C4-2B (cell line): ENCODE data around the gene RPS21.

ENCODE experiments used
- ZFX ChIP-seq: fragments of 450-650 bp; IDR thresholded peaks from 2 replicates; pipeline ENCODE4 v1.6.1; 2017
- TF ChIP-seq, protein P1 (sequence below): fragments of 450-650 bp; conservative IDR thresholded peaks from 2 replicates; pipeline ENCODE4 v1.5.1; 2017; ENCODE audit warnings: mild to moderate bottlenecking

DNA sequence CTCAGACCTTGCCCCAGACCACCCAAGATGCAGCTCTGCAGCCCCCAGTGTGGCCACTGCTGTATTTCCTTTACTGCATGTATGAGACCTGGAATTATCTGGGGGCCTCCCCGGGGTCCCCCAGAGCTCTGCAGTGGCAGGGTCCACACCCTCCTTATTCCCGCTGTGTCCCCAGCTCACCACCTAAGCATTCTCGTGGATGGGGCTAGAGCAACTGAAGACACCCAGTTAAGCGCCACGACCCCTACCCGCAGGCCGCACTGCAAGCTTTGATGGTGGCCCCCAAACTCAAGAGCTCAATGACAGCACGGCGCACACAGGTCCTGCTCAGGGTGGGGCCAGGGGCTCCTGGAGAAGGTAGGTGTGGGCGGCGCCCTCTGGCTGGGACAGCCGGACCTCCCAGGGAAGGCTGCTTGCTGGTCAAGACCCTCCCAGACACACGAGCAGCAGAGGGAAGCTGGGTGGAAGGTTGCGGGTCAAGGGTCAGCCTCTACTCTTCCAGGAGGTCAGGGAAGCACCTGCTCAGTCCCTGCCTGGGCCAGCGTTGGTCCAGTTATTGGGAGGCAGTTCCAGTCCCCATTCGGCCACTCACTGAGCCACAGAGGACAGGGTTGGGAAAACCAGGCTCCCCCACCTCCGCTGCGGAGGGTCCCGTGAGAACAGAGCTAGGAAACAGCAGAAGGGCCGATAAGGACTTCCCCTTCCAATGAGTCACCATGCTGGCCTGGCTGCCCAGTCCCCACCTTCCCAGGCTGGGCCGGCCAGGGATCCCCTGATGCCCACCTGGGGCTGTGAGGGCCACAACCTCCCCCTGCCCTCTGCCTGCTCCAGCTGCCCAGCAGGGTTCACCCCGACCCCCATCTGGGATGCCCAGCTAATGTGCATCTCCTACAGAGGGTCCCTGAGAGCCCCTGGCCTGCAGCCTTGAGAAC, 22.7 kb upstream of the RPS21 start:
- TF ChIP-seq, protein P1, sequence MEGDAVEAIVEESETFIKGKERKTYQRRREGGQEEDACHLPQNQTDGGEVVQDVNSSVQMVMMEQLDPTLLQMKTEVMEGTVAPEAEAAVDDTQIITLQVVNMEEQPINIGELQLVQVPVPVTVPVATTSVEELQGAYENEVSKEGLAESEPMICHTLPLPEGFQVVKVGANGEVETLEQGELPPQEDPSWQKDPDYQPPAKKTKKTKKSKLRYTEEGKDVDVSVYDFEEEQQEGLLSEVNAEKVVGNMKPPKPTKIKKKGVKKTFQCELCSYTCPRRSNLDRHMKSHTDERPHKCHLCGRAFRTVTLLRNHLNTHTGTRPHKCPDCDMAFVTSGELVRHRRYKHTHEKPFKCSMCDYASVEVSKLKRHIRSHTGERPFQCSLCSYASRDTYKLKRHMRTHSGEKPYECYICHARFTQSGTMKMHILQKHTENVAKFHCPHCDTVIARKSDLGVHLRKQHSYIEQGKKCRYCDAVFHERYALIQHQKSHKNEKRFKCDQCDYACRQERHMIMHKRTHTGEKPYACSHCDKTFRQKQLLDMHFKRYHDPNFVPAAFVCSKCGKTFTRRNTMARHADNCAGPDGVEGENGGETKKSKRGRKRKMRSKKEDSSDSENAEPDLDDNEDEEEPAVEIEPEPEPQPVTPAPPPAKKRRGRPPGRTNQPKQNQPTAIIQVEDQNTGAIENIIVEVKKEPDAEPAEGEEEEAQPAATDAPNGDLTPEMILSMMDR: no peak
- no peak for TF ChIP-seq ZFX
